GM20000 (cell line): ENCODE results near the gene TP53I11.

Experiments
- DNase-seq: peaks from one replicate; pipeline ENCODE4 v3.0.0; 2012; ENCODE audit warnings: low spot score
- CTCF ChIP-seq: IDR thresholded peaks from 2 replicates; pipeline ENCODE4 v1.5.1; 2012; ENCODE audit warnings: mild to moderate bottlenecking, control low read depth; ENCODE audit errors: extremely low read depth, missing control alignments

The TP53I11 gene

GRCh38 chr11:44938066-44938691, 12.5 kb downstream of the TP53I11 start:
- TF ChIP-seq CTCF: no peak
- DNase-seq: no peak

- no peak for DNase-seq
- no peak for TF ChIP-seq CTCF
Observed at GRCh38 chr11:44936951-44937543, 13.6 kb downstream of the TP53I11 start.

DNA sequence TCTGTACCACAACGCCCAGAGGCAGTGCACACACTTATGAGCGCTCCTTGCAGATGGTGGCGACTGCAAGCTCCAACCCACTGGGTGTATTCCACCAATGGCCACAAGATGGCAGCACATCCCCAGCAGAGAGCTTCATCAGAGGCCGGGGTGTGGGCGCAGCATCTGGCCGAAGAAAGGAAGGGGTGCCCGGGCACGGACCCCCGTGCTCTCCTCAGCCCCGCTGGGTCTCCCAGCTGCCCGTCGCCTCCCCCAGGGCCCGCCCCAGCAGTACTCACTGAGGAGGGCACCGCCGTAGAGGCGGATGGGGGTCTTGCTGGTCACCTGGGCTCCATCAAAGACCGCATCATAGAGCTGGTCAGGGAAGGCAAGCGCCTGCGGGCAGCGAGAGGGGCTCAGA, 14.2 kb downstream of the TP53I11 start:
- TF ChIP-seq CTCF: peak; percentile 92
- peak; percentile 81 for DNase-seq

- TF ChIP-seq CTCF: no peak
- DNase-seq: no peak
Observed at GRCh38 chr11:44934735-44935250, 15.9 kb downstream of the TP53I11 start.

DNA sequence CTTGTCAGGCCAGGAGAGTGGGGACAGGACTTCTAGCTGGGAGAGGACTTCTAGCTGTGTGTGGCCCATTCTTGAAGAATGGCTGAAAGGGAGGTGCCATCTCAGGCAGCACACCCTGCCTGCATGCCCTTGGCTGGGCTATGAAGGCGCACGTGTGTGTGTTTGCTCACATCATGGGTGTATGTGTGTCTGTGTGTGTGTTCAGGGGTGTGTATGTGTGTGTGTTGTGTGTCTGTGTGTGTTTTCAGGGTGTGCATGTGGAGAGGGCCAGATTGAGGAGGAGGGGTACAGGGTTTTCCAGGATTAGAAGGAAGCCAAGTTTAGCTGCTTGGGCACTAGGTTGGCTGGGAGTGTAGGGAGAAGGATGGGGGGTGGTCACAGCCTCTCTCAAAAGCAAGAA, 16.6 kb downstream of the TP53I11 start:
- DNase-seq: no peak
- no peak for TF ChIP-seq CTCF

GRCh38 chr11:44931466-44931865, 19.2 kb downstream of the TP53I11 start:
- no peak for DNase-seq
- no peak for TF ChIP-seq CTCF

- no peak for DNase-seq
- no peak for TF ChIP-seq CTCF
Observed at GRCh38 chr11:44930588-44931302, 19.9 kb downstream of the TP53I11 start.
